ENCODE measurements around the gene PI4KA. TPM values are rescaled to one million over a fixed set of nuclear protein-coding genes. Genes with fewer than 3 reads are reported as not detected.

PI4KA gene
- total and polyA plus RNA-seq, 2 of the 13 experiments (the other 11 are each of a cell fraction or from before 2014, with no cell fraction given) = 27.4 to 56.4 TPM

DNA sequence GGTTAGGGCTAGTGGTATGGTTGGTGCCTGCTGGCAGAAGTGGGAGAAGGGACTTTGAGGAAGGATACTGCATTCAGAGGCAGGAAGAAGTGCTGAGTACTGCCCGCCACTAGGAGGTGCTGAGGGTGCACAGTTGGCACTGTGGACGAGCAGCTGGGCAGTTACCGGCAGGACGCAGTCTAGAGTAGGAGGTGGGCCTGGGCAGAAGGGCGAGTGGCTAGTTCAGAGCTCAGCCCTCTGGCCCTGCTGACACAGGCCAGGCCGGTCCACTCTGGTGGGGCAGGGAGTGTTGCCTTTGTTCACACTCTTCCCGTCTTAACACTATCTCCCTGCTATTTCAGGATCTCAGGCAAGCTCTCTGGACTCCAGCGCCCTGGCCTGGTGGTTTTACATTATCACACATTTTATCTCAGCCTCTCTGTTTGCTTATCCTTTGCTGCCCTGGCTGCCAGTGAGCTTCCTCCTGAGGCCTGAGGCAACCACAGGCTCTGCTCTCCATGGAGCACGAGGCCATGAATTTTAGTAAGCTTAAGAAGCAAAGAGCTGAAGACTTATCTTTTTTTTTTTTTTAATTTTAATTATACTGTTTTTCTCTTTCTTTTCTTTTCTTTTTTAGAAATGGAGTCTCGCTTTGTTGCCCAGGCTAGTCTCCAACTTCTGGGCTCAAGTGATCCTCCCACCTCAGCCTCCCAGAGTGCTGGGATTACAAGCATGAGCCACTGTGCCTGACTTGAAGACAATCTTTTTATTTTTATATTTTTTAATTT is 27.1 kb upstream of the PI4KA start (continued):
- no peak for TF ChIP-seq RNF2 (conservative IDR thresholded peaks at IDR 0.05; ENCODE audit: low read depth)
- TF ChIP-seq, protein P1, sequence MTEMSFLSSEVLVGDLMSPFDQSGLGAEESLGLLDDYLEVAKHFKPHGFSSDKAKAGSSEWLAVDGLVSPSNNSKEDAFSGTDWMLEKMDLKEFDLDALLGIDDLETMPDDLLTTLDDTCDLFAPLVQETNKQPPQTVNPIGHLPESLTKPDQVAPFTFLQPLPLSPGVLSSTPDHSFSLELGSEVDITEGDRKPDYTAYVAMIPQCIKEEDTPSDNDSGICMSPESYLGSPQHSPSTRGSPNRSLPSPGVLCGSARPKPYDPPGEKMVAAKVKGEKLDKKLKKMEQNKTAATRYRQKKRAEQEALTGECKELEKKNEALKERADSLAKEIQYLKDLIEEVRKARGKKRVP (CRISPR knock-in tag; IDR thresholded peaks at IDR 0.05) = no peak; a peak in 1 of 4 replicates
- no peak for TF ChIP-seq ARNT2 (CRISPR knock-in tag; IDR thresholded peaks at IDR 0.05; ENCODE audit: low read depth)
- TF ChIP-seq SAP130 (CRISPR knock-in tag; IDR thresholded peaks at IDR 0.05; ENCODE audit: low read depth) = peak; percentile 90
- 0 out of 2 replicates have a peak, but pooled peaks have one; percentile 64 for TF ChIP-seq YEATS2 (CRISPR knock-in tag; IDR thresholded peaks at IDR 0.05; ENCODE audit: borderline replicate concordance)
- TF ChIP-seq ZNF569 (CRISPR knock-in tag; IDR thresholded peaks at IDR 0.05; ENCODE audit: borderline replicate concordance) = no peak
- no peak for TF ChIP-seq MYNN (CRISPR knock-in tag; IDR thresholded peaks at IDR 0.05; ENCODE audit: low read depth)
- no peak; the same call in 1 of the 2 replicates for TF ChIP-seq MEIS2 (CRISPR knock-in tag; IDR thresholded peaks at IDR 0.05)
- TF ChIP-seq ZNF572 (CRISPR knock-in tag; IDR thresholded peaks at IDR 0.05) = no peak
- TF ChIP-seq E2F2 (CRISPR knock-in tag; IDR thresholded peaks at IDR 0.05; ENCODE audit: borderline replicate concordance) = no peak
- peak; percentile 37; the same call in 1 of the 2 replicates for TF ChIP-seq TFDP1 (CRISPR knock-in tag; IDR thresholded peaks at IDR 0.05; ENCODE audit: borderline replicate concordance)
- TF ChIP-seq RARG (CRISPR knock-in tag; IDR thresholded peaks at IDR 0.05; ENCODE audit: low read depth) = no peak
- peak; percentile 92 for TF ChIP-seq ZFX (CRISPR knock-in tag; IDR thresholded peaks at IDR 0.05; ENCODE audit: low read depth)
- TF ChIP-seq, protein P2, sequence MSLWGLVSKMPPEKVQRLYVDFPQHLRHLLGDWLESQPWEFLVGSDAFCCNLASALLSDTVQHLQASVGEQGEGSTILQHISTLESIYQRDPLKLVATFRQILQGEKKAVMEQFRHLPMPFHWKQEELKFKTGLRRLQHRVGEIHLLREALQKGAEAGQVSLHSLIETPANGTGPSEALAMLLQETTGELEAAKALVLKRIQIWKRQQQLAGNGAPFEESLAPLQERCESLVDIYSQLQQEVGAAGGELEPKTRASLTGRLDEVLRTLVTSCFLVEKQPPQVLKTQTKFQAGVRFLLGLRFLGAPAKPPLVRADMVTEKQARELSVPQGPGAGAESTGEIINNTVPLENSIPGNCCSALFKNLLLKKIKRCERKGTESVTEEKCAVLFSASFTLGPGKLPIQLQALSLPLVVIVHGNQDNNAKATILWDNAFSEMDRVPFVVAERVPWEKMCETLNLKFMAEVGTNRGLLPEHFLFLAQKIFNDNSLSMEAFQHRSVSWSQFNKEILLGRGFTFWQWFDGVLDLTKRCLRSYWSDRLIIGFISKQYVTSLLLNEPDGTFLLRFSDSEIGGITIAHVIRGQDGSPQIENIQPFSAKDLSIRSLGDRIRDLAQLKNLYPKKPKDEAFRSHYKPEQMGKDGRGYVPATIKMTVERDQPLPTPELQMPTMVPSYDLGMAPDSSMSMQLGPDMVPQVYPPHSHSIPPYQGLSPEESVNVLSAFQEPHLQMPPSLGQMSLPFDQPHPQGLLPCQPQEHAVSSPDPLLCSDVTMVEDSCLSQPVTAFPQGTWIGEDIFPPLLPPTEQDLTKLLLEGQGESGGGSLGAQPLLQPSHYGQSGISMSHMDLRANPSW (CRISPR knock-in tag; IDR thresholded peaks at IDR 0.05; ENCODE audit: borderline replicate concordance) = peak; percentile 90; the same call in 1 of the 2 replicates
- no peak for TF ChIP-seq NCOR1 (IDR thresholded peaks at IDR 0.05; ENCODE audit: borderline replicate concordance, low read length)
- no peak for TF ChIP-seq ZNF30 (CRISPR knock-in tag; IDR thresholded peaks at IDR 0.05)
- peak; percentile 68 for TF ChIP-seq FOSL2 (CRISPR knock-in tag; IDR thresholded peaks at IDR 0.05)
- no peak for TF ChIP-seq ZNF510 (CRISPR knock-in tag; IDR thresholded peaks at IDR 0.05; ENCODE audit: low read depth)
- TF ChIP-seq ZSCAN29 (CRISPR knock-in tag; conservative IDR thresholded peaks at IDR 0.05) = no peak
- TF ChIP-seq PTBP1 (IDR thresholded peaks at IDR 0.05; ENCODE audit: low read depth, low read length, poor library complexity, severe bottlenecking) = no peak
- TF ChIP-seq ZMYM4 (CRISPR knock-in tag; IDR thresholded peaks at IDR 0.05) = peak; percentile 71
- no peak for TF ChIP-seq ZNF513 (CRISPR knock-in tag; conservative IDR thresholded peaks at IDR 0.05)
- no peak for TF ChIP-seq ARNT (IDR thresholded peaks at IDR 0.05)

Data from HepG2 (cell line).